OCI-LY7 (cell line): Measurements from ENCODE around the gene GLYAT. TPM values are rescaled to one million over a fixed set of nuclear protein-coding genes. Genes with fewer than 3 reads are reported as not detected.

Experiments used
- BruUV-seq: library from RNA; stranded (reverse); fragments of 400-500 nt; replicated peaks from 2 replicates; lab custom pipeline; 2021; lab: Mats Ljungman, UMichigan
- CTCF ChIA-PET: fragments of 300-600 bp; sonication (Branson Sonifier 250); formaldehyde crosslinking; loops from one replicate; lab custom pipeline; 2022; ENCODE audit warnings: antibody characterized with exemption; ENCODE audit not compliant: unreplicated experiment; lab: Charles Lee
- POLR2A ChIA-PET: fragments of 300-600 bp; sonication (Branson Sonifier 250); formaldehyde crosslinking; loops from one replicate; lab custom pipeline; 2022; ENCODE audit warnings: antibody characterized with exemption; lab: Charles Lee
- DNase-seq: peaks from one replicate; pipeline ENCODE4 v3.0.0-alpha.2; 2015; ENCODE audit warnings: low spot score
- H2AFZ ChIP-seq: fragments of 200-600 bp; sonication (generic), shearing (Covaris generic); 2 replicates; pipeline ENCODE4 v1.6.1; 2014; ENCODE audit warnings: mild to moderate bottlenecking, antibody characterized with exemption, low read length, moderate library complexity
- H3K27ac ChIP-seq: fragments of 200-600 bp; sonication (generic); 2 replicates; pipeline ENCODE4 v1.5.1; 2014; ENCODE audit warnings: mixed run types, low read depth, mild to moderate bottlenecking, moderate library complexity, low read length, inconsistent platforms; ENCODE audit not compliant: poor library complexity, severe bottlenecking
- H3K36me3 ChIP-seq: fragments of 200-600 bp; sonication (generic); 2 replicates; pipeline ENCODE4 v1.6.1; 2014; ENCODE audit warnings: mild to moderate bottlenecking, antibody characterized with exemption, low read length, moderate library complexity, mixed read lengths; ENCODE audit not compliant: insufficient read depth
- H3K4me1 ChIP-seq: fragments of 200-600 bp; sonication (generic); 2 replicates; pipeline ENCODE4 v1.5.1; 2014; ENCODE audit warnings: mild to moderate bottlenecking, low read length; ENCODE audit not compliant: insufficient read depth, poor library complexity, severe bottlenecking
- H3K4me2 ChIP-seq: fragments of 200-600 bp; sonication (generic); 2 replicates; pipeline ENCODE4 v1.6.1; 2014; ENCODE audit warnings: mild to moderate bottlenecking, low read length
- H3K4me3 ChIP-seq: fragments of 200-600 bp; sonication (generic); 2 replicates; pipeline ENCODE4 v1.5.1; 2014; ENCODE audit warnings: mild to moderate bottlenecking, low read depth, low read length; ENCODE audit not compliant: poor library complexity, severe bottlenecking
- H3K79me2 ChIP-seq: fragments of 200-600 bp; sonication (generic); 2 replicates; pipeline ENCODE4 v1.6.1; 2016; ENCODE audit warnings: low read depth, mild to moderate bottlenecking, low read length, moderate library complexity, mixed read lengths; ENCODE audit not compliant: insufficient read depth
- H3K9me2 ChIP-seq: fragments of 200-600 bp; sonication (generic); 2 replicates; pipeline ENCODE4 v1.6.1; 2016; ENCODE audit warnings: mild to moderate bottlenecking, low read length, mixed read lengths; ENCODE audit not compliant: insufficient read depth
- H3K9me3 ChIP-seq: fragments of 200-600 bp; sonication (generic); 2 replicates; pipeline ENCODE4 v1.6.1; 2014; ENCODE audit warnings: mild to moderate bottlenecking, mixed run types, low read length, mixed read lengths
- H4K20me1 ChIP-seq: fragments of 200-600 bp; sonication (generic); 2 replicates; pipeline ENCODE4 v1.6.1; 2014; ENCODE audit warnings: mild to moderate bottlenecking, antibody characterized with exemption, low read length, moderate library complexity, mixed read lengths; ENCODE audit not compliant: insufficient read depth
- EZH2phosphoT487 ChIP-seq: fragments of 200-600 bp; sonication (generic); IDR thresholded peaks from 2 replicates; pipeline ENCODE4 v1.6.1; 2018; ENCODE audit warnings: low read depth, borderline replicate concordance, mild to moderate bottlenecking, mixed run types, antibody characterized with exemption, low read length, moderate library complexity, mixed read lengths
- intact Hi-C: fragments of 100-400 bp; cut with micrococcal nuclease; formaldehyde crosslinking; loops from one replicate; pipeline ENCODE4 v1.10.0; 2022; ENCODE audit not compliant: unreplicated experiment
- total RNA-seq, 2 experiments: library from RNA; depleted of rRNA in 1 of 2; stranded (reverse); fragments of >200 nt in 1 of 2; shearing (Covaris generic) in 1 of 2; gene quantifications; 2 replicates each; pipeline ENCODE4 v1.2.3, GENCODE V29; 2014 to 2022
- TF ChIP-seq, protein P1 (sequence below): fragments of 200-600 bp; sonication (generic); conservative IDR thresholded peaks from 2 replicates; pipeline ENCODE4 v1.5.1; 2014; ENCODE audit warnings: mild to moderate bottlenecking, antibody characterized with exemption, low read length, moderate library complexity, mixed read lengths

GLYAT gene
- total RNA-seq, 2 experiments from 2014 or later: not detected

DNA sequence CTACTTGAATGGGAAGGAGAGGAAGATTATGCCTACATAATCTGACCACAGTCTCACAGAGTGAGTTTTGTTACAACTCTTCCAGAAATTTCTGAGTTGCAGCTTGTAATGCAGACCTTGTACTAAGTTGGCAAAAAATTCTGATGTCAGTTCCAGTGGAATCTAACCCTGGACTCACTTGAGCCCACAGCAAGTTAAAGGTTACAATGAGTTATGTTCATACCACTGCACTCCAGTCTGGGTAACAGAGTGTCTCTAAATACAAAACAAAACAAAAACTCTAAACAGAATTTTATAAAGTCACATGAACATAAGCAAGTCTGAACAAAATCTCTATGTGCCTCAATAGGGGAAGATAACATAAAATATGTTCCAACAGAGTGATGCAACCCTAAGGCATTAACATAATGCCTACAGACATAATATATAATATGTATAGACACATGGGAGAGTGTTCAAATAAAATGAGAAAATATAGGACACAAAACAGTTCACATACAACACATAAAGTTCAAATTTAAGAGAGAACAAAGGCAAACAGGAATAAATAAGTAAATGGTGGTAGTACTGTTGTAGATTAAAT lies 1.1 kb downstream of the GLYAT start:
- Histone ChIP-seq H3K27ac (no peak overlapping the region), H3K36me3 (no peaks in the 10 kb centered on the region), H3K79me2 (no peaks in the 10 kb centered on the region), H3K4me2 (no peak overlapping the region), H3K9me2 (no peaks in the 10 kb centered on the region), H3K9me3 (no peaks in the 10 kb centered on the region), H2AFZ (no peak overlapping the region), H3K4me1 (no peaks in the 10 kb centered on the region), H3K4me3 (no peak overlapping the region), H4K20me1 (no peaks in the 10 kb centered on the region)
- TF ChIP-seq EZH2phosphoT487: no peak
- TF ChIP-seq, protein P1, sequence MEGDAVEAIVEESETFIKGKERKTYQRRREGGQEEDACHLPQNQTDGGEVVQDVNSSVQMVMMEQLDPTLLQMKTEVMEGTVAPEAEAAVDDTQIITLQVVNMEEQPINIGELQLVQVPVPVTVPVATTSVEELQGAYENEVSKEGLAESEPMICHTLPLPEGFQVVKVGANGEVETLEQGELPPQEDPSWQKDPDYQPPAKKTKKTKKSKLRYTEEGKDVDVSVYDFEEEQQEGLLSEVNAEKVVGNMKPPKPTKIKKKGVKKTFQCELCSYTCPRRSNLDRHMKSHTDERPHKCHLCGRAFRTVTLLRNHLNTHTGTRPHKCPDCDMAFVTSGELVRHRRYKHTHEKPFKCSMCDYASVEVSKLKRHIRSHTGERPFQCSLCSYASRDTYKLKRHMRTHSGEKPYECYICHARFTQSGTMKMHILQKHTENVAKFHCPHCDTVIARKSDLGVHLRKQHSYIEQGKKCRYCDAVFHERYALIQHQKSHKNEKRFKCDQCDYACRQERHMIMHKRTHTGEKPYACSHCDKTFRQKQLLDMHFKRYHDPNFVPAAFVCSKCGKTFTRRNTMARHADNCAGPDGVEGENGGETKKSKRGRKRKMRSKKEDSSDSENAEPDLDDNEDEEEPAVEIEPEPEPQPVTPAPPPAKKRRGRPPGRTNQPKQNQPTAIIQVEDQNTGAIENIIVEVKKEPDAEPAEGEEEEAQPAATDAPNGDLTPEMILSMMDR: no peak
- DNase-seq: no peak
- intact Hi-C loops: no loop called here
- BruUV-seq: no TSS peak
- POLR2A ChIA-PET: interaction anchor here (0.6 kb wide), 1 partner anchor 847 kb away, joined by 3 read pairs; no protein-coding TSS in a partner anchor
- CTCF ChIA-PET: no interaction called here

GRCh38 chr11:58727415-58727797 lies 4.3 kb downstream of the GLYAT start:
- DNase-seq: no peak
- Histone ChIP-seq H4K20me1 (no peaks in the 10 kb centered on the region), H3K79me2 (no peaks in the 10 kb centered on the region), H3K4me3 (no peak overlapping the region), H3K4me1 (no peaks in the 10 kb centered on the region), H3K36me3 (no peaks in the 10 kb centered on the region), H3K9me2 (no peaks in the 10 kb centered on the region), H3K9me3 (no peaks in the 10 kb centered on the region), H3K4me2 (no peak overlapping the region), H3K27ac (no peak overlapping the region), H2AFZ (no peak overlapping the region)
- POLR2A ChIA-PET: interaction anchor here (0.6 kb wide), 1 partner anchor 54 kb away, joined by 3 read pairs; no protein-coding TSS in a partner anchor
- CTCF ChIA-PET: interaction anchor here (0.6 kb wide), 1 partner anchor 674 kb away, joined by 3 read pairs; no protein-coding TSS in a partner anchor
- no TSS peak for BruUV-seq
- TF ChIP-seq, protein P1: no peak
- TF ChIP-seq EZH2phosphoT487: no peak
- intact Hi-C loops: no loop called here

DNA sequence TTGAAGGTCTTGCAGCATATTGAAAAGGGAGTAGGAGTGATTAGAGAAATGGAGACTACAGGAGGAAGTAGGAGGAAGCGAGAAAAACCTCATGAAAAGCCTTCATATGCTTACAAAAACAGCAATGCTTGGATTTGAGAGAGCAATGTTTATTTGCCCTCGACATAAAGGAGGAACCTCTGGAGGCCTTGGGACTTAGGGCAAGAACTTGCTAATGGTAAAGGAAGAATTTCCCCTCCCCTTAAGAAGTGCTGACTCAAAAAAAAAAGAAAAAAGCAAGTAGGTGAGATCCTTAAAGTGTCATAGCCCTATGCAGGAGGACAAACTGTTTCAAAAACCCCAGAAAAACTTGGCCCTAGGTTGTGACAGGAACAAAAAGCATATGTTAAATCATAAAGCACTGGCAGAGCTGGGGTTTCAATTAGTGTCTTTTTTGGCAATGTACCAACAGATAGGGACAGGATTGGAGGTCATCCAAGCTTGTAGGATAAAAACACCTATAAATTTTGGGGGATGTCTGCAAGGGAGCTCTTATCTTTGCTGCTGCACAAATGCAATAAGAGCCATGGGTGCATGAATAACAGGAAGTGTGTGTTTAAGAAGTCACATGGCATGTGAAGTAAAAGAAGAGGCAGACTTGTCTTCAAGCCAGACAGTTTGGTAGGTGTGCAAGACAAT lies 4.9 kb downstream of the GLYAT start:
- H3K9me3 ChIP-seq: no peaks in the 10 kb centered on the region
- ChIA-PET CTCF (no interaction called here), POLR2A (no interaction called here)
- BruUV-seq: no TSS peak
- H3K9me2 ChIP-seq: no peaks in the 10 kb centered on the region
- no peak overlapping the region for H3K4me2 ChIP-seq
- no peak for TF ChIP-seq EZH2phosphoT487
- intact Hi-C loops: no loop called here
- H2AFZ ChIP-seq: no peak overlapping the region
- no peaks in the 10 kb centered on the region for H3K4me1 ChIP-seq
- H3K27ac ChIP-seq: no peak overlapping the region
- no peaks in the 10 kb centered on the region for H3K79me2 ChIP-seq
- no peaks in the 10 kb centered on the region for H4K20me1 ChIP-seq
- H3K36me3 ChIP-seq: no peaks in the 10 kb centered on the region
- no peak for DNase-seq
- H3K4me3 ChIP-seq: no peak overlapping the region
